Tibial nerve (tissue), 3 donors: Measurements from ENCODE around the gene RAB33A.

Source experiments
- CTCF ChIP-seq, 5 experiments: fragments of 200-600 bp in 3 of 5; fragments of 450-650 bp in 2 of 5; sonication (generic) in 3 of 5; IDR thresholded peaks; one replicate each; pipeline ENCODE4 v1.5.1; 2016 to 2019; ENCODE audit warnings: antibody characterized with exemption in 5 of 5, mild to moderate bottlenecking in 3 of 5, moderate library complexity in 2 of 5
- POLR2A ChIP-seq, 2 donors: fragments of 450-650 bp; IDR thresholded peaks; one replicate each; pipeline ENCODE4 v1.6.1; 2017; ENCODE audit warnings: antibody characterized with exemption in 2 of 2, mild to moderate bottlenecking in 2 of 2, moderate library complexity in 2 of 2

GRCh38 chrX:130197464-130197863, 25.7 kb downstream of the RAB33A start:
- TF ChIP-seq POLR2A (IDR thresholded peaks at IDR 0.05) = no peak
- no peak for TF ChIP-seq CTCF (IDR thresholded peaks at IDR 0.05)
